ENCODE results near the gene PRMT5.

GRCh38 chr14:22925513-22925912, 3.7 kb downstream of the PRMT5 start:
- no peak for TF ChIP-seq CTCF (IDR thresholded peaks at IDR 0.05; ENCODE audit: low read depth, low read length, poor library complexity, severe bottlenecking)
- no peak for TF ChIP-seq EZH2phosphoT487 (IDR thresholded peaks at IDR 0.05; ENCODE audit: borderline replicate concordance, low read length)
